OCI-LY1 (cell line): ENCODE results near the gene ZDHHC12.

ENCODE experiments used
- H2AFZ ChIP-seq: fragments of 200-600 bp; sonication (generic), shearing (Covaris generic); 2 replicates; pipeline ENCODE4 v1.6.0; 2014; ENCODE audit warnings: antibody characterized with exemption, mild to moderate bottlenecking, low read length
- H3F3A ChIP-seq: fragments of 200-600 bp; sonication (generic), shearing (Covaris generic); 2 replicates; pipeline ENCODE4 v1.6.0; 2014; ENCODE audit warnings: mild to moderate bottlenecking, antibody characterized with exemption, low read length, moderate library complexity; ENCODE audit not compliant: insufficient read depth
- H3K27ac ChIP-seq: fragments of 200-600 bp; sonication (generic); 2 replicates; pipeline ENCODE4 v1.5.1; 2014; ENCODE audit warnings: low read length, mixed run types, mild to moderate bottlenecking, low read depth; ENCODE audit not compliant: poor library complexity, severe bottlenecking
- H3K27me3 ChIP-seq: fragments of 200-600 bp; sonication (generic); 2 replicates; pipeline ENCODE4 v1.6.0; 2014; ENCODE audit warnings: antibody characterized with exemption, mild to moderate bottlenecking, low read length, moderate library complexity; ENCODE audit not compliant: insufficient read depth
- H3K36me3 ChIP-seq: fragments of 200-600 bp; sonication (generic); 2 replicates; pipeline ENCODE4 v1.6.1; 2014; ENCODE audit warnings: mild to moderate bottlenecking, antibody characterized with exemption, low read length, moderate library complexity, mixed read lengths; ENCODE audit not compliant: insufficient read depth
- H3K4me1 ChIP-seq: fragments of 200-600 bp; sonication (generic); 2 replicates; pipeline ENCODE4 v1.5.1; 2014; ENCODE audit warnings: mild to moderate bottlenecking, low read length, moderate library complexity; ENCODE audit not compliant: insufficient read depth, severe bottlenecking
- H3K4me2 ChIP-seq: fragments of 200-600 bp; sonication (generic), shearing (Covaris generic); 2 replicates; pipeline ENCODE4 v1.6.1; 2014; ENCODE audit warnings: low read length
- H3K4me3 ChIP-seq: fragments of 200-600 bp; sonication (generic); 2 replicates; pipeline ENCODE4 v1.5.1; 2014; ENCODE audit warnings: low read length, low read depth, mild to moderate bottlenecking, mixed read lengths; ENCODE audit not compliant: poor library complexity, severe bottlenecking
- H3K79me2 ChIP-seq: fragments of 200-600 bp; shearing (Covaris generic); 2 replicates; pipeline ENCODE4 v1.6.1; 2016; ENCODE audit warnings: mixed run types, low read length, mixed read lengths; ENCODE audit not compliant: insufficient read depth
- H3K9ac ChIP-seq: fragments of 200-600 bp; sonication (generic), shearing (Covaris generic); 2 replicates; pipeline ENCODE4 v1.6.1; 2014; ENCODE audit warnings: mild to moderate bottlenecking, low read length, mixed read lengths
- H3K9me2 ChIP-seq: fragments of 200-600 bp; sonication (generic), shearing (Covaris generic); 2 replicates; pipeline ENCODE4 v1.6.1; 2014; ENCODE audit warnings: low read depth, mild to moderate bottlenecking, low read length, mixed read lengths
- H3K9me3 ChIP-seq: fragments of 200-600 bp; shearing (Covaris generic); 2 replicates; pipeline ENCODE4 v1.6.1; 2014; ENCODE audit warnings: low read length, mixed read lengths
- H4K20me1 ChIP-seq: fragments of 200-600 bp; sonication (generic), shearing (Covaris generic); 2 replicates; pipeline ENCODE4 v1.6.0; 2016; ENCODE audit warnings: mild to moderate bottlenecking, low read length; ENCODE audit not compliant: insufficient read depth
- CTCF ChIP-seq: fragments of 200-600 bp; sonication (generic), shearing (Covaris generic); IDR thresholded peaks from 2 replicates; pipeline ENCODE4 v1.5.1; 2017; ENCODE audit warnings: mild to moderate bottlenecking, antibody characterized with exemption, low read length, moderate library complexity, mixed read lengths
- EZH2 ChIP-seq: fragments of 200-600 bp; sonication (generic), shearing (Covaris generic); IDR thresholded peaks from 2 replicates; pipeline ENCODE4 v1.8.0; 2017; ENCODE audit warnings: borderline replicate concordance, mixed run types, mild to moderate bottlenecking, antibody characterized with exemption, low read length, moderate library complexity, mixed read lengths

The ZDHHC12 gene

GRCh38 chr9:128747241-128747640 is 23.3 kb upstream of the ZDHHC12 start:
- Histone ChIP-seq H4K20me1 (no peaks in the 10 kb centered on the region), H3K27me3 (no peaks in the 10 kb centered on the region), H2AFZ (no peak overlapping the region), H3K9ac (no peak overlapping the region), H3K36me3 (0 out of 2 replicates have a peak, but pooled peaks cover 16% of the 10 kb centered on the region), H3K4me1 (no peaks in the 10 kb centered on the region), H3K4me2 (no peak overlapping the region), H3F3A (no peaks in the 10 kb centered on the region), H3K27ac (no peak overlapping the region), H3K4me3 (no peak overlapping the region), H3K9me2 (no peaks in the 10 kb centered on the region), H3K9me3 (no peaks in the 10 kb centered on the region), H3K79me2 (no peaks in the 10 kb centered on the region)
- TF ChIP-seq CTCF (no peak), EZH2 (no peak)

GRCh38 chr9:128743421-128743820 is 19.5 kb upstream of the ZDHHC12 start:
- H3K79me2 ChIP-seq: no peaks in the 10 kb centered on the region
- no peak overlapping the region for H3K4me2 ChIP-seq
- H3K9ac ChIP-seq: no peak overlapping the region
- TF ChIP-seq EZH2: no peak
- no peak for TF ChIP-seq CTCF
- no peak overlapping the region for H3K27ac ChIP-seq
- H3K36me3 ChIP-seq: no peaks in the 10 kb centered on the region
- H3K4me3 ChIP-seq: no peak overlapping the region
- H3K27me3 ChIP-seq: no peaks in the 10 kb centered on the region
- no peaks in the 10 kb centered on the region for H4K20me1 ChIP-seq
- no peaks in the 10 kb centered on the region for H3K4me1 ChIP-seq
- no peaks in the 10 kb centered on the region for H3K9me2 ChIP-seq
- H3K9me3 ChIP-seq: no peaks in the 10 kb centered on the region
- H2AFZ ChIP-seq: no peak overlapping the region
- H3F3A ChIP-seq: no peaks in the 10 kb centered on the region

GRCh38 chr9:128742401-128742800 is 18.5 kb upstream of the ZDHHC12 start:
- Histone ChIP-seq H3F3A (no peaks in the 10 kb centered on the region), H4K20me1 (no peaks in the 10 kb centered on the region), H3K9me3 (no peaks in the 10 kb centered on the region), H3K36me3 (no peaks in the 10 kb centered on the region), H3K9ac (no peak overlapping the region), H3K79me2 (no peaks in the 10 kb centered on the region), H3K27ac (no peak overlapping the region), H3K4me1 (no peaks in the 10 kb centered on the region), H3K27me3 (no peaks in the 10 kb centered on the region), H3K4me3 (no peak overlapping the region), H2AFZ (no peak overlapping the region), H3K4me2 (no peak overlapping the region), H3K9me2 (no peaks in the 10 kb centered on the region)
- TF ChIP-seq CTCF (no peak), EZH2 (no peak)
